Measurements from ENCODE around the gene TTR.

TTR gene

DNA sequence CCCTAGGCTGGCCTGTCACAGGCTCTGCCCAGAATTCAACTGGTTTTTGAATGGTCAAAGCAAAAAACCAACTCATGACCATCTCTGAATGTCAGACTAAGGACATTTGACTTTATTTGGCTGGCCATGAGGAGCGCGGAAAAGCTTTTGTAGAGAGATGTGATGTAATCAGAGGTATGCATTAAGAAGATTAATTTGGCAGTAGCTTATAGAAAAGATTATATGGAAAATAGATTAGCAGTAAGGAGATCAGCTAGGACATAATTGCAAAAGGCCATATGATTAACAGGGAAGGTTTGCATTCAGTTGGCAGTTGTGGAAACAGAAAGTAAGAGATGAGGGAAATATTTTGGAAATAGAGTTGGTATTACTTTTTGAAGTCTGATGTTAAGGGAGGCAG is 12.3 kb upstream of the TTR start:
- no peak for DNase-seq (ENCODE audit: low read depth in 3 of 3)

DNA sequence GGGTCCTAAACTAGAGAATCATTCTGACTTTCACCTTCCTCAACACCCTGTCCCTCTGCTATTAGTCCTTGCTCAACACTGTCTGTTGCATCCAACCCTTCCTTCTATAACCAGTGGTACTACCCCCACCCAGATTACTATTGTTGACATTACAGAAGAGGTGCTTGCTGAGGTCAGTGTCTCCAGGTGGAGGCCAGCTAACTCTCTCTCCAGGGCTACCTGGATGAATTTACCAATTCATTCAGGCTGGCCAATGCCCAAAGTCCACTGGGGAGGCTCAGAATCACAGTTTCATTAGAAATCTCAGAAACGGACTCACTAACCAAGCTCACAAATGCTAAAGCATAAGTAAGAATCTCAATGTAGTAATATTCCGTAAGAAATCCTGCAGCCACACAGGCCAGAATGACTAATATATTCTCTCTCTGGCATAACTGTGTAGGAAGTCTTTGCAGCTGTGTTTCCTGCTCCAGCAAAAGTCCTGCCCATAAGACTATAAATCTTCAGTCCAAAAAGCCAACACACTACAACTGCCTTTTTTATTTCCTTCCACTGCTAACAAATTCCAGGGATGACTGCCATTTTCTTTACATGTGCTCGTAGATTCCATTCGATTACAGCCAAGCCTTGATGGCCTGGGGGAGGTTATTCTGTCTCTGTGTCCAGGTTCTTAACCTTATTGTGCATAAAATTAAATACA is 10.0 kb upstream of the TTR start:
- DNase-seq (ENCODE audit: low read depth in 3 of 3): no peak

- no peak for DNase-seq (ENCODE audit: low read depth in 3 of 3)
Observed at GRCh38 chr18:31583185-31583854, 8.4 kb upstream of the TTR start.

- DNase-seq (ENCODE audit: low read depth in 3 of 3): no peak
Observed at GRCh38 chr18:31585991-31586390, 5.7 kb upstream of the TTR start.

GRCh38 chr18:31586616-31587015 is 5.1 kb upstream of the TTR start:
- no peak for DNase-seq (ENCODE audit: low read depth in 3 of 3)

GRCh38 chr18:31587529-31587928 is 4.1 kb upstream of the TTR start:
- DNase-seq (ENCODE audit: low read depth in 3 of 3): no peak

DNA sequence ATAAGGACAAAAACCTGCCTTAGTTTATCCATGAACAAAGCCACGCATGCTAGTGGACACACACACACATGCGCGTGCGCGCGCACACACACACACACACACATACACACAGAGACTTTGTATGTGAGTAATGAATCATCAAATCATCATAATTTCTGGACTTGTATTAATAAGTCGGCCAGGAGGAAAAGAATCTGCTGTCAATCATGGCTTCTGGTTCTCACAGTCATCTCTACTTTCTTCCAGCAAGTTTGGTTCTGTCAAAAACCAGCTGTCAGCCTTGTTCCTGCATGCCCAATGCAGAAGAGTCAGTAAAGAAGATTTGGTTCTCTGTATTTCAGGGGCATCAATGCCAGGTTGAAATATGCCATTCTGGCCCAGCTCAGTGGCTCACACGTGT is 1.1 kb upstream of the TTR start:
- DNase-seq (ENCODE audit: low read depth in 3 of 3): no peak

DNA sequence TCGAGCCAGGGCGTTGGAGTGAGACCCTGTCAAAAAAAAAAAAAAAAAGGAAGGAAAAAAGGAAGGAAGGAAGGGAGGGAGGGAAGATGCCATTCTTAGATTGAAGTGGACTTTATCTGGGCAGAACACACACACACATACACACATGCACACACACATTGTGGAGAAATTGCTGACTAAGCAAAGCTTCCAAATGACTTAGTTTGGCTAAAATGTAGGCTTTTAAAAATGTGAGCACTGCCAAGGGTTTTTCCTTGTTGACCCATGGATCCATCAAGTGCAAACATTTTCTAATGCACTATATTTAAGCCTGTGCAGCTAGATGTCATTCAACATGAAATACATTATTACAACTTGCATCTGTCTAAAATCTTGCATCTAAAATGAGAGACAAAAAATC is 564 bp upstream of the TTR start:
- no peak for DNase-seq (ENCODE audit: low read depth in 3 of 3)

GRCh38 chr18:31592506-31593157 is 955 bp downstream of the TTR start:
- no peak for DNase-seq (ENCODE audit: low read depth in 3 of 3)

DNA sequence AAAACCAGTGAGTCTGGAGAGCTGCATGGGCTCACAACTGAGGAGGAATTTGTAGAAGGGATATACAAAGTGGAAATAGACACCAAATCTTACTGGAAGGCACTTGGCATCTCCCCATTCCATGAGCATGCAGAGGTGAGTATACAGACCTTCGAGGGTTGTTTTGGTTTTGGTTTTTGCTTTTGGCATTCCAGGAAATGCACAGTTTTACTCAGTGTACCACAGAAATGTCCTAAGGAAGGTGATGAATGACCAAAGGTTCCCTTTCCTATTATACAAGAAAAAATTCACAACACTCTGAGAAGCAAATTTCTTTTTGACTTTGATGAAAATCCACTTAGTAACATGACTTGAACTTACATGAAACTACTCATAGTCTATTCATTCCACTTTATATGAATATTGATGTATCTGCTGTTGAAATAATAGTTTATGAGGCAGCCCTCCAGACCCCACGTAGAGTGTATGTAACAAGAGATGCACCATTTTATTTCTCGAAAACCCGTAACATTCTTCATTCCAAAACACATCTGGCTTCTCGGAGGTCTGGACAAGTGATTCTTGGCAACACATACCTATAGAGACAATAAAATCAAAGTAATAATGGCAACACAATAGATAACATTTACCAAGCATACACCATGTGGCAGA is 3.6 kb downstream of the TTR start:
- no peak for DNase-seq (ENCODE audit: low read depth in 3 of 3)

DNA sequence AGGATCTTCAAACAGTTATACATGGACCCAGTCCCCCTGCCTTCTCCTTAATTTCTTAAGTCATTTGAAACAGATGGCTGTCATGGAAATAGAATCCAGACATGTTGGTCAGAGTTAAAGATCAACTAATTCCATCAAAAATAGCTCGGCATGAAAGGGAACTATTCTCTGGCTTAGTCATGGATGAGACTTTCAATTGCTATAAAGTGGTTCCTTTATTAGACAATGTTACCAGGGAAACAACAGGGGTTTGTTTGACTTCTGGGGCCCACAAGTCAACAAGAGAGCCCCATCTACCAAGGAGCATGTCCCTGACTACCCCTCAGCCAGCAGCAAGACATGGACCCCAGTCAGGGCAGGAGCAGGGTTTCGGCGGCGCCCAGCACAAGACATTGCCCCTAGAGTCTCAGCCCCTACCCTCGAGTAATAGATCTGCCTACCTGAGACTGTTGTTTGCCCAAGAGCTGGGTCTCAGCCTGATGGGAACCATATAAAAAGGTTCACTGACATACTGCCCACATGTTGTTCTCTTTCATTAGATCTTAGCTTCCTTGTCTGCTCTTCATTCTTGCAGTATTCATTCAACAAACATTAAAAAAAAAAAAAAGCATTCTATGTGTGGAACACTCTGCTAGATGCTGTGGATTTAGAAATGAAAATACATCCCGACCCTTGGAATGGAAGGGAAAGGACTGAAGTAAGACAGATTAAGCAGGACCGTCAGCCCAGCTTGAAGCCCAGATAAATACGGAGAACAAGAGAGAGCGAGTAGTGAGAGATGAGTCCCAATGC is 4.6 kb downstream of the TTR start:
- no peak for DNase-seq (ENCODE audit: low read depth in 3 of 3)

- DNase-seq (ENCODE audit: low read depth in 3 of 3): no peak
Observed at GRCh38 chr18:31598021-31598805, 6.5 kb downstream of the TTR start.

- peak in 1 of 3 experiments; percentile 7 for DNase-seq (ENCODE audit: low read depth in 3 of 3)
Observed at GRCh38 chr18:31603315-31603714, 11.6 kb downstream of the TTR start.

DNA sequence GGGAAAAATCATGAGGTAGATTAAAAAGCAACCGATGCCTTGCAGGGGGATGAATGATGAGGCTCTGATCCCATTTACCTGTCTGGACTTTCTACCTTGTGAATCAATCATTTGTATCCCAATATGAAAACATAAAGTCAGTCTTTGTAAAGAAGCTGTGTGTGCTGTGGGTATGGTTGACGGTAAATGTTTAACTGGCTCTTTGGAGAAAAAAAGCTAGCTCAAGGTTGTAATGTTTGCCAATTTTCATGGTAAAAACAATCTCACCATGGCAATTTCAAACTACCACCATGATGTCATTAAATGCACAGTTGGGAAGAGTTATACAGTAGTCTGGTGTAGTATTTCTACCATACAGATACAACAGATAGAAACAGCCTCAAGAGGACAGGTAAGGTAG is 14.6 kb downstream of the TTR start:
- no peak for DNase-seq (ENCODE audit: low read depth in 3 of 3)

GRCh38 chr18:31607384-31607783 is 15.7 kb downstream of the TTR start:
- DNase-seq (ENCODE audit: low read depth in 3 of 3): no peak

DNA sequence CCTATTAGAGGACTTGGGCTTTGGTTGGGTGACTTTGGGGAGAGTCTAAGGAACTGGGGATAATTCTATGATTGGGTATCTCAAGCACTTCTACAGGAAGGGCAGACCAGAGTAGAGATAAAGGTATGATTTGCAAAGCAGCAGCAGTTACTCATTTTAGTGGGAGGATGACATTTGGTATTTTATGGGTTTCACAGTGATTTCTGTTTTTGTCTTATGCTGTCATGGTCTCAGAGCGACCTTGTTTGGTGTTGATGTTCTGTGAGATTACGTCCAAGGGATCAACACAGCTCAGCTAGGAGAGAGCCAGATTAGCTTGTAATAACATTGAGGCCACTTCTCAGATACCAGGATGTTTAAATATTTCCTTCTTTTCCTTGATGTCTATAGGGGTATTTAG is 18.2 kb downstream of the TTR start:
- DNase-seq (ENCODE audit: low read depth in 3 of 3): no peak

DNA sequence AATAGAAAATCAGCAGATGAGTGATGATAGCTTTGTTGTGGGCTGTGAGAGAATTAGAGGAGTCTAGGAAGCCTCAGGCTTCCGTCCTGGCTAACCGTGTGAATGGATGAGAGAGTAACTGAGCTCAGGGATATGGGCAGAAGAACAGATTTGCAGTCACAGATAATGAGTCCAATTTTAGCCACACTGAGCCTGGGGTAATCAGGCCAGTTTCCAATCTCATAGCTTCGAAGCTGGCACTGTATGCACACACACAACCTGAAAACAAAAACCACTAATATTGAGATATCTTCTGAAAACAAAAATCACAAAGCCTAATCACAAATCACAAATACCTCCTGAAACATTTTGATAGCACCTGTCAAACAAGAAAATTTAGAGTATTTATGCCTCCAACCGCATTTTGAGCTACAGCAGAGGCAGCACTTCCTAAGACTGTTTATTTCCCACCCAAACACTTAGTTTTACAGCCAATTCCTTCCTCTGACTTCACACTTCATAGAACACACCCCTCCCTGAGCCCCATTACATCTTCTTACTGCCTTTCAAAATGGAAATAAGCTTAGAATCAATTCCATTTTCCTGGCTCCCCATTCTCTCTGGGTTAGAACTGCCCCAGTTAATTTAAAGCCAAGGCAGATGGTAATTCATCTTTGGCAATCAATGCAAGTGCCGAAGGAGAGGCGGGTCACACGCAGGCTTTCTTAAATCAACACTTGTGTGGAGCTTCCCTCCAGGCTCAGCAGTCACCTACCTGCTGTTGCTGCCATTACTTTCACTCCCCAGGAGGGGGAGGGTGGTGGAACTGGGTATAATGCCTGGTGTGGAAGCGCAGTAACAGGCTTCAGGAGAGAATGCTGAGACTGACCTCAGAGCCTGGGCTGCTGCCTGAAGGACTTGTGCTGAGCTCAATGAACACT is 18.9 kb downstream of the TTR start:
- no peak for DNase-seq (ENCODE audit: low read depth in 3 of 3)

DNA sequence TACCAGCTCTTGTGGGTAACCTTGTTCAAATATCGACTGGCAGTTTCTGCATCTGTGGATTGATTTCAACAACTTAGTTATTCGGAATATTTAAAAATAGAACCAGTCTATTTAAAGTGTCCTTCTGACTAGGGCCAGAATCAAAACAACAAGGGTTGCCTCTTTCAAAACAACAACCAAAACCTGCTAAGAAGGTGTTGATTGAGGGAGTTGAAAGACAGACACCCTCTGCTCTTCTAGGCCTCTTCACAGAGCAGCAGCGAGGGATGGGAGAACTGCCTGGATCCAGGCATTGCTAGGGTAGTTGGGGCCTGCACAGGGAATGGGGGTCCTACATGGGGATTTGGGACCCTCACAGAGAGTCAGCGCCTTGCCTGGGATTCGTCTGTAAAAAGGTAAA is 19.8 kb downstream of the TTR start:
- no peak for DNase-seq (ENCODE audit: low read depth in 3 of 3)

- no peak for DNase-seq (ENCODE audit: low read depth in 3 of 3)
Observed at GRCh38 chr18:31612124-31612523, 20.4 kb downstream of the TTR start.

DNA sequence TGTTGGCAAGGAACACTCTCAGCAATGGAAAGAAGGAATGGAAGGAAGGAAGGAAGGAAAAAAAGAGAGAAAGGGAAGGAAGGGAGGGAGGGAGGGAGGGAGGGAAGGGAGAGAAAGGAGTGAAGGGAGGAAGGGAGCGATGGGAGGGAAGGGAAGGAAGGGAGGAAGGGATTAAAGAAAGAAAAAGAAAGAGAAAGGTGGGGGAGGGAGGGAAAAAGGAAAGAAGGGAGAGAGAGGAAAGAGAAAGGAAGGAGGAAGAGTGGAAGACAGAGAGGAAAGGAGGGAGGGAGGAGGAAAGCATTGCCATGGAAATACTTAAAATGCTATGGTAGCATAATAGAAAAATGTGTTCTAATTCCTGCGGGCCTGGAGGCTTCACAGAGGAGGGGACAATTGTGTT is 22.4 kb downstream of the TTR start:
- DNase-seq (ENCODE audit: low read depth in 3 of 3): no peak

All from stimulated activated CD4-positive, alpha-beta T cell treated with anti-CD3 and anti-CD28 coated beads, TNF-alpha, amount 100 ng/mL, for 24 hours (primary cell).